Astrocyte (in vitro differentiated cells and primary cell): ENCODE results near the gene MRPL40. TPM values are rescaled to one million over a fixed set of nuclear protein-coding genes. Genes with fewer than 3 reads are reported as not detected.

Experiments
- DNase-seq: peaks from one replicate; pipeline ENCODE4 v3.0.0-alpha.2; 2010; ENCODE audit warnings: low read depth
- FAIRE-seq: peaks from 2 replicates; lab custom pipeline; 2011; peaks lifted over from hg19 to GRCh38; lab: Jason Lieb, UNC
- H2AFZ ChIP-seq: 2 replicates; pipeline ENCODE4 v1.6.0; 2012; ENCODE audit warnings: low read depth, low read length, inconsistent platforms
- H3K27ac ChIP-seq: 2 replicates; pipeline ENCODE4 v1.5.1; 2011; ENCODE audit warnings: low read depth, low read length, inconsistent platforms
- H3K27me3 ChIP-seq: 2 replicates; pipeline ENCODE4 v1.6.0; 2011; ENCODE audit warnings: low read length, inconsistent platforms; ENCODE audit not compliant: insufficient read depth
- H3K36me3 ChIP-seq: 2 replicates; pipeline ENCODE4 v1.5.1; 2011; ENCODE audit warnings: low read length, inconsistent platforms; ENCODE audit not compliant: insufficient read depth
- H3K4me1 ChIP-seq: 2 replicates; pipeline ENCODE4 v1.5.1; 2011; ENCODE audit warnings: low read length, inconsistent platforms; ENCODE audit not compliant: insufficient read depth
- H3K4me2 ChIP-seq: 2 replicates; pipeline ENCODE4 v1.6.0; 2012; ENCODE audit warnings: low read length, inconsistent platforms
- H3K4me3 ChIP-seq: 2 replicates; pipeline ENCODE4 v1.5.1; 2011; ENCODE audit warnings: low read depth, mild to moderate bottlenecking, low read length, inconsistent platforms; ENCODE audit not compliant: insufficient read depth
- H3K79me2 ChIP-seq: 2 replicates; pipeline ENCODE4 v1.6.0; 2012; ENCODE audit warnings: mild to moderate bottlenecking, low read length, inconsistent platforms; ENCODE audit not compliant: insufficient read depth
- H3K9ac ChIP-seq: 2 replicates; pipeline ENCODE4 v1.6.0; 2012; ENCODE audit warnings: mild to moderate bottlenecking, low read length, inconsistent platforms
- H3K9me3 ChIP-seq: 2 replicates; pipeline ENCODE4 v1.5.1; 2012; ENCODE audit warnings: low read depth, mild to moderate bottlenecking, low read length, inconsistent platforms; ENCODE audit not compliant: insufficient read depth
- H4K20me1 ChIP-seq: 2 replicates; pipeline ENCODE4 v1.6.0; 2012; ENCODE audit warnings: low read length, inconsistent platforms; ENCODE audit not compliant: insufficient read depth
- H3K27ac Mint-ChIP-seq: one replicate; pipeline ENCODE4 v1.8.0; 2021; ENCODE audit warnings: mild to moderate bottlenecking, mixed read lengths; ENCODE audit not compliant: unreplicated experiment
- H3K27me3 Mint-ChIP-seq: one replicate; pipeline ENCODE4 v1.8.0; 2021; ENCODE audit warnings: low read depth, mixed read lengths; ENCODE audit not compliant: unreplicated experiment
- H3K36me3 Mint-ChIP-seq: one replicate; pipeline ENCODE4 v1.8.0; 2021; ENCODE audit warnings: low read depth, mixed read lengths; ENCODE audit not compliant: unreplicated experiment
- H3K4me1 Mint-ChIP-seq: one replicate; pipeline ENCODE4 v1.8.0; 2021; ENCODE audit warnings: low read depth, mixed read lengths; ENCODE audit not compliant: unreplicated experiment
- H3K4me3 Mint-ChIP-seq: one replicate; pipeline ENCODE4 v1.8.0; 2021; ENCODE audit warnings: mild to moderate bottlenecking, moderate library complexity, mixed read lengths; ENCODE audit not compliant: unreplicated experiment
- H3K9me3 Mint-ChIP-seq: one replicate; pipeline ENCODE4 v1.8.0; 2021; ENCODE audit warnings: mild to moderate bottlenecking, mixed read lengths; ENCODE audit not compliant: unreplicated experiment
- CTCF ChIP-seq: IDR thresholded peaks from 2 replicates; pipeline ENCODE4 v1.5.1; 2011; ENCODE audit warnings: low read depth, mild to moderate bottlenecking, inconsistent platforms, low read length, moderate library complexity; ENCODE audit not compliant: insufficient read depth
- EZH2 ChIP-seq: IDR thresholded peaks from 2 replicates; pipeline ENCODE4 v1.6.1; 2012; ENCODE audit warnings: mild to moderate bottlenecking, low read length, inconsistent platforms; ENCODE audit not compliant: insufficient read depth
- total RNA-seq: library from RNA; stranded (reverse); gene quantifications from 2 replicates; pipeline ENCODE4 v1.2.1, GENCODE V29; 2021

MRPL40 gene
- total RNA-seq, 1 donor from 2014 or later, result 34.7 TPM

- Histone ChIP-seq H3K4me1 (peaks cover 15% of the 10 kb centered on the region), H3K9me3 (no peaks in the 10 kb centered on the region), H3K27me3 (no peaks in the 10 kb centered on the region), H3K9ac (peak overlapping the region; percentile 21), H4K20me1 (peaks cover 90% of the 10 kb centered on the region), H3K4me2 (peak overlapping the region; percentile 59), H3K27ac (peak overlapping the region; percentile 5), H3K4me3 (no peak overlapping the region), H3K36me3 (no peaks in the 10 kb centered on the region), H3K79me2 (peaks cover 98% of the 10 kb centered on the region), H2AFZ (no peak overlapping the region)
- Mint-ChIP-seq H3K27ac (peak overlapping the region; percentile 42), H3K36me3 (peaks cover 8% of the 10 kb centered on the region), H3K4me1 (peaks cover 23% of the 10 kb centered on the region), H3K4me3 (peak overlapping the region; percentile 24), H3K9me3 (no peaks in the 10 kb centered on the region), H3K27me3 (no peaks in the 10 kb centered on the region)
- DNase-seq, result no peak
- no peak for FAIRE-seq
- TF ChIP-seq EZH2 (no peak), CTCF (no peak)
These were observed 9.7 kb upstream of the MRPL40 start for GRCh38 chr22:19422440-19423301.

GRCh38 chr22:19424186-19424500 lies 8.2 kb upstream of the MRPL40 start:
- H3K27me3 Mint-ChIP-seq, result no peaks in the 10 kb centered on the region
- Histone ChIP-seq H4K20me1 (peaks cover 90% of the 10 kb centered on the region), H3K4me1 (peaks cover 19% of the 10 kb centered on the region), H3K79me2 (peaks cover 99% of the 10 kb centered on the region), H3K27ac (no peak overlapping the region), H3K4me2 (no peak overlapping the region), H3K4me3 (no peak overlapping the region), H3K9ac (no peak overlapping the region), H2AFZ (no peak overlapping the region), H3K27me3 (no peaks in the 10 kb centered on the region), H3K36me3 (no peaks in the 10 kb centered on the region), H3K9me3 (no peaks in the 10 kb centered on the region)
- no peak overlapping the region for H3K27ac Mint-ChIP-seq
- TF ChIP-seq EZH2 (no peak), CTCF (no peak)
- H3K4me1 Mint-ChIP-seq, result peaks cover 24% of the 10 kb centered on the region
- no peaks in the 10 kb centered on the region for H3K9me3 Mint-ChIP-seq
- H3K4me3 Mint-ChIP-seq, result no peak overlapping the region
- DNase-seq (no peak), FAIRE-seq (no peak)
- H3K36me3 Mint-ChIP-seq, result peaks cover 8% of the 10 kb centered on the region
